IPS-15b (cell line): ENCODE data around the gene ERCC3.

ENCODE experiments used
- H3K27me3 ChIP-seq: one replicate; pipeline ENCODE4 v1.6.1; 2013; ENCODE audit warnings: low read length; ENCODE audit not compliant: control insufficient read depth, insufficient read depth
- H3K36me3 ChIP-seq: one replicate; pipeline ENCODE4 v1.6.1; 2013; ENCODE audit warnings: low read length; ENCODE audit not compliant: control insufficient read depth, insufficient read depth
- H3K4me1 ChIP-seq: one replicate; pipeline ENCODE4 v1.6.1; 2013; ENCODE audit warnings: mild to moderate bottlenecking, low read length; ENCODE audit not compliant: control insufficient read depth, insufficient read depth
- H3K4me3 ChIP-seq: one replicate; pipeline ENCODE4 v1.5.1; 2013; ENCODE audit warnings: low read depth, low read length
- H3K9ac ChIP-seq: one replicate; pipeline ENCODE4 v1.6.1; 2013; ENCODE audit warnings: low read depth, mild to moderate bottlenecking, low read length
- H3K9me3 ChIP-seq: one replicate; pipeline ENCODE4 v1.6.1; 2013; ENCODE audit warnings: mild to moderate bottlenecking, low read length; ENCODE audit not compliant: control insufficient read depth, insufficient read depth

The ERCC3 gene

GRCh38 chr2:127293748-127294562, at the start of gene ERCC3:
Gene ERCC3, minus strand, starts transcription at chr2:127294144. Its CDS starts 63 bp downstream, at chr2:127294081.
- H3K4me3 ChIP-seq = peak within 1 kb of the TSS; percentile 91
- H3K9me3 ChIP-seq = no peaks in the 10 kb centered on the region
- peaks cover 2% of the 10 kb centered on the region for H3K4me1 ChIP-seq
- peaks cover 24% of the 10 kb centered on the region for H3K36me3 ChIP-seq
- H3K27me3 ChIP-seq = no peaks in the 10 kb centered on the region
- peak within 1 kb of the TSS; percentile 94 for H3K9ac ChIP-seq

DNA sequence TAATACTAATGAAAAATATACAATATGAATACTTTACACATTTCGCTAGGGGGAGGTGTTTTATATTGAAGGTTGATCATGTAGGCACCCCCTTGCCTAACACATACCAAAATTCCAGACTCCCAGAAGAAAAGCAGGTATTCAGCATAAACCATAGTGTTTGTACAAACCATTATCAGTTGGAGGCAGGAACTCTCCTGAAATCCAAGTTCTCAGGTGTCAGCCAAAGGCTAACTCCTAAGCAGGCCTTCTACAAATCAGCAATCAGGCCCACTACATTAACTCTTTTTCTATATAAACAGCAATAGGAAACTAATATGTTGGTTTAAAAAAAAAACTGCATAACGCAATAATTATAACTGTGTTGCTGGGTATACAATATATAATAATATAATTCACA, 49.3 kb upstream of the ERCC3 start:
- Histone ChIP-seq H3K36me3 (no peaks in the 10 kb centered on the region), H3K4me3 (no peak overlapping the region), H3K9ac (no peak overlapping the region), H3K27me3 (no peaks in the 10 kb centered on the region), H3K9me3 (no peaks in the 10 kb centered on the region), H3K4me1 (no peaks in the 10 kb centered on the region)

DNA sequence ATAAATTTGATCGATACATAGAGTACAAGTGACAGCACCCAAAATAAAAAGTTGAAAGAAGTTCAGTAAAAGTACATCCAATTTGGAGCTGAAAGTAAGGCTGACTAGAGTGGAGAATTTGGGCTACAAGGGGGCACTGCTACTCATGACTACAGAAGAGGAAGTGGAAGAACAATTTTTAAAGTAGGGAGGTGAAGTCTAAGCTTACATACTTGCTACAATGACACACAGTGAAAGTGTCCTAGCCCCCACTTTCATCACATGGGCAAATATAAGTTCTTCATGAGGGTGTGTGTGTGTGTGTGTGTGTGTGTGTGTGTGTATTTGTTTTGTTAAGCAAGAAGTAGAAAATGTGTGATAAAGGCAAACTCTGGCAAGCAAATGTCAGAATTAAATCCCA, 48.2 kb upstream of the ERCC3 start:
- H3K9ac ChIP-seq = no peak overlapping the region
- H3K9me3 ChIP-seq = no peaks in the 10 kb centered on the region
- H3K36me3 ChIP-seq = no peaks in the 10 kb centered on the region
- no peaks in the 10 kb centered on the region for H3K4me1 ChIP-seq
- H3K27me3 ChIP-seq = no peaks in the 10 kb centered on the region
- no peak overlapping the region for H3K4me3 ChIP-seq

- no peak overlapping the region for H3K9ac ChIP-seq
- H3K4me3 ChIP-seq = no peak overlapping the region
- H3K9me3 ChIP-seq = no peaks in the 10 kb centered on the region
- H3K27me3 ChIP-seq = no peaks in the 10 kb centered on the region
- no peaks in the 10 kb centered on the region for H3K4me1 ChIP-seq
- no peaks in the 10 kb centered on the region for H3K36me3 ChIP-seq
These were observed 38.4 kb upstream of the ERCC3 start for GRCh38 chr2:127332335-127332734.

DNA sequence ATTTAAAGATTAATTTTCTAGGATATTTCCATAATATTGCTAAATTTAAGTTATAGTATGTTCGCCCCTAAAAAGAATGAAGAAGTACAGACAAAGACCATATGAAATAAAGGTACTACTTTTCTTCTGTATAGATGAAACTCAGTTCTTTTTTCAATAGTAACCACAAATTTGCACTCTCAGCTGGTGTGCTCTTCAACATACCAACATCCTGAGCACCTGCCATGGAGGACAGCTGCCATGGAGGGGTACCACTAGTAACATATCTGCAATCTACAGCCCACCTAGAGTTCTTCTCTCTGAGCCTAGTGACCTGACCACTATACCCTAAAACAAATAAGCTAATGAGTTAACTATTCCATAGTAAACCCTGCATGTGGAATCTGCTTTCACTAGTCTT, 36.8 kb upstream of the ERCC3 start:
- Histone ChIP-seq H3K9ac (no peak overlapping the region), H3K4me3 (no peak overlapping the region), H3K4me1 (no peaks in the 10 kb centered on the region), H3K36me3 (no peaks in the 10 kb centered on the region), H3K9me3 (no peaks in the 10 kb centered on the region), H3K27me3 (no peaks in the 10 kb centered on the region)

- H3K27me3 ChIP-seq = no peaks in the 10 kb centered on the region
- no peaks in the 10 kb centered on the region for H3K9me3 ChIP-seq
- no peak overlapping the region for H3K4me3 ChIP-seq
- no peaks in the 10 kb centered on the region for H3K4me1 ChIP-seq
- no peaks in the 10 kb centered on the region for H3K36me3 ChIP-seq
- H3K9ac ChIP-seq = no peak overlapping the region
These were observed 32.5 kb upstream of the ERCC3 start for GRCh38 chr2:127326289-127326945.

DNA sequence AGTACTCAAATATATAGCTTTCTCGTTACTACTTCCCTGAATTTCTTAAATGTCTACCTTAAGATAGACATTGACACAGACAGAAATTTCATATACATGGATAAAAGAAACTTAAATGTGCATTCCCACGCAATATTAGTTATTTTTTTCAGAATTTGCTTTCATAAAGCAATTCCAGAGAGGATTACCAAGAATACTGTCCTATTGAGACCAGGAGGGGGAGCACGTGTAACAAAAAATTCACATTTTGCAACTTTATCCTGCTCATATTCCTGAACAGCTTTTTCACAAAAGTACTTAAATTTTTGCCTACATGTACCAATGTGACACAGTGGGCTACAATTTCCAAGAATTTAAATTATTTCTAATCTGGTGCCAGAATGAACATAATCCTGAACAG, 30.7 kb upstream of the ERCC3 start:
- Histone ChIP-seq H3K4me3 (no peak overlapping the region), H3K27me3 (no peaks in the 10 kb centered on the region), H3K9me3 (no peaks in the 10 kb centered on the region), H3K36me3 (no peaks in the 10 kb centered on the region), H3K4me1 (no peaks in the 10 kb centered on the region), H3K9ac (no peak overlapping the region)

- Histone ChIP-seq H3K36me3 (no peaks in the 10 kb centered on the region), H3K9me3 (no peaks in the 10 kb centered on the region), H3K4me1 (no peaks in the 10 kb centered on the region), H3K9ac (no peak overlapping the region), H3K4me3 (no peak overlapping the region), H3K27me3 (no peaks in the 10 kb centered on the region)
These were observed 27.4 kb upstream of the ERCC3 start for GRCh38 chr2:127321303-127321702.

DNA sequence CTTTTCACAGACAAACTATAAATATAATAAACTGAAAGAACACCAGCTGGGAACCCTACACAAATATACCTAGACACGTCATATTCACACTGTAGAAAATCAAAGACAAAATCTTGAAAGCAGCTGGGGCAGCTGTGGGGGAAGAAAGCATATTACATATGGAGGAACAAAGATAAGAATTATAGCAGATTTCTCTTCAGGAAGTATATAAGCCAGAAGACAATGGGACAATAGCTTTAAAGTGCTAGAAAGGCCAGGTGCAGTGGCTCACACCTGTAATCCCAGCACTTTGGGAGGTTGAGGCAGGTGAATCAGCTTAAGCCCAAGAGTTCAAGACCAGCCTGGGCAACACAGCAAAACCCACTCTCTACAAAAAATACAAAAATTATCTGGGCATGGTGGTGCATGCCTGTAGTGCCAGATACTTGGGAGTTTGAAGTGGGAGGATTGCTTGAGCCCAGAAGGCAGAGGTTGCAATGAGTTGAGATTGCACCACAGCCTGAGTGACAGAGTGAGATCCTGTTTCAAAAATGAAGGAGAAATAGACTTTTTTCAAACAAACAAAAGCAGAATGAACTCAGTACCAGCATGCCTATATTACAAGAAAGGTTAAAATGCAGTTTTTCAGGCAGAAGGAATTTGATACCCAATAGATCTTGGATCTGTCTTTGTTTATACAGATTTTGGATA, 26.8 kb upstream of the ERCC3 start:
- H3K27me3 ChIP-seq = no peaks in the 10 kb centered on the region
- H3K4me1 ChIP-seq = no peaks in the 10 kb centered on the region
- H3K9me3 ChIP-seq = no peaks in the 10 kb centered on the region
- no peaks in the 10 kb centered on the region for H3K36me3 ChIP-seq
- H3K4me3 ChIP-seq = no peak overlapping the region
- no peak overlapping the region for H3K9ac ChIP-seq

GRCh38 chr2:127320067-127320466, 26.1 kb upstream of the ERCC3 start:
- Histone ChIP-seq H3K4me1 (no peaks in the 10 kb centered on the region), H3K4me3 (no peak overlapping the region), H3K9ac (no peak overlapping the region), H3K27me3 (no peaks in the 10 kb centered on the region), H3K36me3 (peaks cover 2% of the 10 kb centered on the region), H3K9me3 (no peaks in the 10 kb centered on the region)

- Histone ChIP-seq H3K27me3 (no peaks in the 10 kb centered on the region), H3K4me3 (no peak overlapping the region), H3K4me1 (no peaks in the 10 kb centered on the region), H3K9me3 (no peaks in the 10 kb centered on the region), H3K36me3 (peaks cover 11% of the 10 kb centered on the region), H3K9ac (no peak overlapping the region)
These were observed 20.4 kb upstream of the ERCC3 start for GRCh38 chr2:127314193-127314988.
